HG02588 (cell line): ENCODE results near the gene OBSCN.

Experiments used
- ATAC-seq: cut with Tn5 transposase; IDR thresholded peaks from one replicate; pipeline ENCODE4 v1.9.1; 2021; ENCODE audit warnings: mild to moderate bottlenecking, moderate library complexity; ENCODE audit not compliant: unreplicated experiment

Gene OBSCN

GRCh38 chr1:228428412-228428811 is 220.6 kb downstream of the OBSCN start:
- ATAC-seq: no peak
